Natural killer cell treated with Interleukin-12 subunit alpha and Interleukin-12 subunit beta and Interleukin-15 and Interleukin-18, amount 100 ng/mL, for 72 hours (primary cell): Measurements from ENCODE around the gene POLD4. TPM values are rescaled to one million over a fixed set of nuclear protein-coding genes. Genes with fewer than 3 reads are reported as not detected.

Source experiments
- ATAC-seq, 2 donors: fragments of 150-1000 bp; cut with Tn5 transposase in 1 of 2; sonication (Bioruptor Pico), chemical (Tn5 transposase) in 1 of 2; 2 replicates each; pipeline ENCODE4 v1.10.0; 2021
- DNase-seq: peaks from one replicate; pipeline ENCODE4 v3.0.0; 2022; ENCODE audit warnings: low spot score
- H3K27ac Mint-ChIP-seq, 2 donors: 1 replicate in 1 of 2; 2 replicates in 1 of 2; pipeline ENCODE4 v1.8.0; 2022; ENCODE audit warnings: mixed read lengths in 2 of 2, mild to moderate bottlenecking in 1 of 2, moderate library complexity in 1 of 2
- H3K27me3 Mint-ChIP-seq, 2 donors: 1 replicate in 1 of 2; 2 replicates in 1 of 2; pipeline ENCODE4 v1.8.0; 2022; ENCODE audit warnings: mixed read lengths in 2 of 2
- H3K36me3 Mint-ChIP-seq: one replicate; pipeline ENCODE4 v1.8.0; 2022; ENCODE audit warnings: mixed read lengths
- H3K4me1 Mint-ChIP-seq, 2 donors: 1 replicate in 1 of 2; 2 replicates in 1 of 2; pipeline ENCODE4 v1.8.0; 2022; ENCODE audit warnings: low read depth in 2 of 2, mixed read lengths in 2 of 2, mild to moderate bottlenecking in 1 of 2
- H3K4me3 Mint-ChIP-seq: one replicate; pipeline ENCODE4 v1.8.0; 2022; ENCODE audit warnings: mixed read lengths
- H3K9me3 Mint-ChIP-seq: 2 replicates; pipeline ENCODE4 v1.8.0; 2022; ENCODE audit warnings: mixed read lengths
- total RNA-seq, 2 donors: library from RNA; stranded (reverse); gene quantifications; one replicate each; pipeline ENCODE4 v1.2.3, GENCODE V29; 2022

POLD4 gene
- total RNA-seq, 2 donors from 2014 or later = 25.7 to 46.4 TPM

GRCh38 chr11:67307545-67308001, 45.8 kb downstream of the POLD4 start:
- Mint-ChIP-seq H3K36me3 (no peaks in the 10 kb centered on the region), H3K4me3 (no peak overlapping the region), H3K9me3 (no peaks in the 10 kb centered on the region), H3K4me1 (peaks cover 4 to 11% of the 10 kb centered on the region in 2 donors), H3K27me3 (no peaks in the 10 kb centered on the region), H3K27ac (no peak overlapping the region)
- ATAC-seq (no peak), DNase-seq (no peak)

- H3K9me3 Mint-ChIP-seq = no peaks in the 10 kb centered on the region
- no peak for ATAC-seq
- no peak for DNase-seq
- H3K4me3 Mint-ChIP-seq = no peak overlapping the region
- no peaks in the 10 kb centered on the region for H3K36me3 Mint-ChIP-seq
- H3K27me3 Mint-ChIP-seq = no peaks in the 10 kb centered on the region
- H3K27ac Mint-ChIP-seq = no peak overlapping the region
- peaks cover 0 to 8% of the 10 kb centered on the region in 2 donors for H3K4me1 Mint-ChIP-seq
Measured at GRCh38 chr11:67306769-67307544, 46.4 kb downstream of the POLD4 start.

- H3K9me3 Mint-ChIP-seq = no peaks in the 10 kb centered on the region
- H3K4me3 Mint-ChIP-seq = no peak overlapping the region
- DNase-seq (no peak), ATAC-seq (no peak)
- peaks cover 0 to 8% of the 10 kb centered on the region in 2 donors for H3K4me1 Mint-ChIP-seq
- no peaks in the 10 kb centered on the region for H3K36me3 Mint-ChIP-seq
- no peaks in the 10 kb centered on the region for H3K27me3 Mint-ChIP-seq
- H3K27ac Mint-ChIP-seq = no peak overlapping the region
Measured at GRCh38 chr11:67304511-67305113, 48.7 kb downstream of the POLD4 start.

GRCh38 chr11:67303835-67304411, 49.4 kb downstream of the POLD4 start:
- no peak for DNase-seq

GRCh38 chr11:67303132-67303834, 50.1 kb downstream of the POLD4 start, which contains the start of gene SSH3:
Gene SSH3, plus strand, starts transcription at chr11:67303530. Its CDS starts 96 bp downstream, at chr11:67303626.
- Mint-ChIP-seq H3K27ac (peak within 1 kb of the TSS; percentile 43 to 80), H3K4me1 (peaks cover 0 to 11% of the 10 kb centered on the region in 2 donors), H3K4me3 (peak within 1 kb of the TSS; percentile 54), H3K27me3 (no peaks in the 10 kb centered on the region), H3K9me3 (no peaks in the 10 kb centered on the region), H3K36me3 (peaks cover 6% of the 10 kb centered on the region)
- DNase-seq = peak; percentile 82
- ATAC-seq = peak; percentile 88 to 90

More at GRCh38 chr11:67303835-67304411, 49.4 kb downstream of the POLD4 start:
- no peak overlapping the region for H3K27ac Mint-ChIP-seq
- peak; percentile 1 to 46 for ATAC-seq
- H3K4me3 Mint-ChIP-seq = peak overlapping the region; percentile 54
- peaks cover 0 to 8% of the 10 kb centered on the region in 2 donors for H3K4me1 Mint-ChIP-seq
- no peaks in the 10 kb centered on the region for H3K36me3 Mint-ChIP-seq
- no peaks in the 10 kb centered on the region for H3K9me3 Mint-ChIP-seq
- H3K27me3 Mint-ChIP-seq = no peaks in the 10 kb centered on the region

- Mint-ChIP-seq H3K4me1 (peaks cover 0 to 14% of the 10 kb centered on the region in 2 donors), H3K9me3 (no peaks in the 10 kb centered on the region), H3K27ac (peak overlapping the region; percentile 43 to 80), H3K27me3 (no peaks in the 10 kb centered on the region), H3K4me3 (peak overlapping the region; percentile 54), H3K36me3 (peaks cover 6% of the 10 kb centered on the region)
- ATAC-seq = peak; percentile 73 to 80
- DNase-seq = peak; percentile 79
Measured at GRCh38 chr11:67302571-67303131, 50.7 kb downstream of the POLD4 start.

- peak overlapping the region; percentile 43 to 80 for H3K27ac Mint-ChIP-seq
- no peaks in the 10 kb centered on the region for H3K9me3 Mint-ChIP-seq
- no peaks in the 10 kb centered on the region for H3K27me3 Mint-ChIP-seq
- H3K4me3 Mint-ChIP-seq = peak overlapping the region; percentile 54
- H3K36me3 Mint-ChIP-seq = peaks cover 8% of the 10 kb centered on the region
- peaks cover 0 to 15% of the 10 kb centered on the region in 2 donors for H3K4me1 Mint-ChIP-seq
- ATAC-seq = no peak
- no peak for DNase-seq
Measured at GRCh38 chr11:67301951-67302516, 51.3 kb downstream of the POLD4 start.

- H3K9me3 Mint-ChIP-seq = peaks cover under 1% of the 10 kb centered on the region
- no peak for ATAC-seq
- no peak for DNase-seq
- H3K4me3 Mint-ChIP-seq = no peak overlapping the region
- no peak overlapping the region for H3K27ac Mint-ChIP-seq
- H3K27me3 Mint-ChIP-seq = no peaks in the 10 kb centered on the region
- H3K36me3 Mint-ChIP-seq = peaks cover 15% of the 10 kb centered on the region
- H3K4me1 Mint-ChIP-seq = peaks cover 0 to 20% of the 10 kb centered on the region in 2 donors
Measured at GRCh38 chr11:67301313-67301921, 51.9 kb downstream of the POLD4 start.

Other genes starting within 250 kb of the POLD4 start
- 100 to 1,000 TPM; 151 to 178 TPM for gene KDM2A, start 234.3 kb downstream of the POLD4 start, total RNA-seq
- gene GRK2, start 87.1 kb downstream of the POLD4 start, total RNA-seq = 100 to 1,000 TPM; 394 to 432 TPM
- 100 to 1,000 TPM; 182 to 231 TPM for gene ANKRD13D, start 64.2 kb downstream of the POLD4 start, total RNA-seq
- gene SSH3, start 50.0 kb downstream of the POLD4 start, total RNA-seq = 10 to 100 TPM; 19.2 to 32.3 TPM
- 1 to 10 TPM; 1.4 to 3.3 TPM for gene CLCF1, start 20.1 kb upstream of the POLD4 start, total RNA-seq
- 10 to 100 TPM; 25.9 to 47.8 TPM for gene RAD9A, start 38.4 kb upstream of the POLD4 start, total RNA-seq
- 100 to 1,000 TPM; 317 to 378 TPM for gene PPP1CA, start 48.3 kb upstream of the POLD4 start, total RNA-seq
- 10 to 100 TPM; 79.5 to 88.8 TPM for gene TBC1D10C, start 50.5 kb upstream of the POLD4 start, total RNA-seq
- gene CARNS1, start 62.1 kb upstream of the POLD4 start, total RNA-seq = 1 to 10 TPM; 2.3 to 4.9 TPM
- gene RPS6KB2, start 74.9 kb upstream of the POLD4 start, total RNA-seq = 100 to 1,000 TPM in 1 of 2 donors, 10 to 100 TPM in 1; 95.8 to 112 TPM
- 100 to 1,000 TPM; 198 to 266 TPM for gene PTPRCAP, start 84.1 kb upstream of the POLD4 start, total RNA-seq
- 10 to 100 TPM; 24.1 to 29.0 TPM for gene CORO1B, start 89.9 kb upstream of the POLD4 start, total RNA-seq
- not detected for gene GPR152, start 99.2 kb upstream of the POLD4 start, total RNA-seq
- gene CABP4, start 101.8 kb upstream of the POLD4 start, total RNA-seq = 1 to 10 TPM; 1.4 to 2.2 TPM
- 10 to 100 TPM; 30.7 to 39.1 TPM for gene TMEM134, start 115.7 kb upstream of the POLD4 start, total RNA-seq
- gene AIP, start 129.5 kb upstream of the POLD4 start, total RNA-seq = 100 to 1,000 TPM; 120 to 140 TPM
- gene PITPNM1, start 151.8 kb upstream of the POLD4 start, total RNA-seq = 100 to 1,000 TPM in 1 of 2 donors, 10 to 100 TPM in 1; 66.0 to 174 TPM
- gene CDK2AP2, start 154.6 kb upstream of the POLD4 start, total RNA-seq = 100 to 1,000 TPM in 1 of 2 donors, 10 to 100 TPM in 1; 92.6 to 103 TPM
- not detected for gene CABP2, start 169.9 kb upstream of the POLD4 start, total RNA-seq
- 100 to 1,000 TPM; 539 to 557 TPM for gene GSTP1, start 230.3 kb upstream of the POLD4 start, total RNA-seq